K562 (cell line): ENCODE results near the gene PCOLCE2. TPM values are rescaled to one million over a fixed set of nuclear protein-coding genes. Genes with fewer than 3 reads are reported as not detected.

Source experiments
- ATAC-seq: fragments of 200-7000 bp; cut with Tn5 transposase; 3 replicates; pipeline ENCODE4 v1.9.1; 2020; ENCODE audit warnings: moderate library complexity
- BruUV-seq: library from RNA; stranded (reverse); fragments of 400-500 nt; replicated peaks from 2 replicates; lab custom pipeline; 2021; lab: Mats Ljungman, UMichigan
- CTCF ChIA-PET: fragments of 300-600 bp; formaldehyde crosslinking; extraction: SDS; loops from one replicate; lab custom pipeline; 2021; ENCODE audit warnings: low intra/inter-chr PET ratio; lab: Yijun Ruan, JAX
- POLR2A ChIA-PET: fragments of 300-600, 350-650 bp; sonication (Branson Sonifier 250); formaldehyde crosslinking; extraction: SDS; loops from one replicate; lab custom pipeline; 2021; ENCODE audit warnings: antibody characterized with exemption, inconsistent platforms; lab: Yijun Ruan, JAX
- DNase-seq, 4 experiments: peaks; one replicate each; pipeline versions ENCODE4 v3.0.0 to v3.0.0-alpha.2; 2011 to 2018; ENCODE audit warnings: low spot score in 3 of 4, mixed read lengths in 3 of 4; ENCODE audit errors: extremely low read depth in 1 of 4
- FAIRE-seq: peaks from 2 replicates; lab custom pipeline; 2011; peaks lifted over from hg19 to GRCh38; lab: Jason Lieb, UNC
- H2AFZ ChIP-seq: 2 replicates; pipeline ENCODE4 v1.6.0; 2011; ENCODE audit warnings: low read depth, low read length, control low read depth, inconsistent platforms
- H3K27ac ChIP-seq: fragments of 200-600 bp; 3 replicates; pipeline ENCODE4 v1.8.0; 2011; ENCODE audit warnings: low read depth, mild to moderate bottlenecking, control low read depth, inconsistent platforms, low read length, moderate library complexity, mixed read lengths; ENCODE audit errors: extremely low read depth
- H3K27me3 ChIP-seq, 2 experiments: fragments of 300-600 bp in 1 of 2; 2 replicates in 1 of 2; 3 replicates in 1 of 2; pipeline versions ENCODE4 v1.6.0 to v1.8.0; 2011; ENCODE audit warnings: inconsistent platforms in 2 of 2, low read length in 2 of 2, mild to moderate bottlenecking in 1 of 2, mixed read lengths in 1 of 2, moderate library complexity in 1 of 2; ENCODE audit not compliant: control insufficient read depth in 2 of 2, insufficient read depth in 2 of 2
- H3K36me3 ChIP-seq: fragments of 300-600 bp; 3 replicates; pipeline ENCODE4 v1.8.0; 2011; ENCODE audit warnings: mild to moderate bottlenecking, low read length, inconsistent platforms; ENCODE audit not compliant: control insufficient read depth, insufficient read depth
- H3K4me1 ChIP-seq, 2 experiments: fragments of 200-600 bp in 1 of 2; replicated peaks in 1 of 2; 2 replicates in 1 of 2; 3 replicates in 1 of 2; pipeline versions ENCODE4 v1.5.1 to v1.8.0; 2011; ENCODE audit warnings: inconsistent platforms in 2 of 2, low read length in 2 of 2, mild to moderate bottlenecking in 1 of 2, mixed read lengths in 1 of 2, moderate library complexity in 1 of 2; ENCODE audit not compliant: control insufficient read depth in 2 of 2, insufficient read depth in 2 of 2
- H3K4me2 ChIP-seq: 2 replicates; pipeline ENCODE4 v1.6.1; 2011; ENCODE audit warnings: low read length, control low read depth, inconsistent platforms, mixed read lengths; ENCODE audit not compliant: insufficient read depth
- H3K4me3 ChIP-seq: fragments of 200-600 bp; sonication (generic), shearing (Covaris generic); 2 replicates; pipeline ENCODE4 v1.5.1; 2016; ENCODE audit warnings: control low read depth, inconsistent platforms
- H3K79me2 ChIP-seq: fragments of 200-600 bp; 3 replicates; pipeline ENCODE4 v1.8.0; 2011; ENCODE audit warnings: low read length, inconsistent platforms; ENCODE audit not compliant: control insufficient read depth, insufficient read depth
- H3K9ac ChIP-seq, 2 experiments: 2 replicates each; pipeline versions ENCODE4 v1.6.0 to v1.6.1; 2011; ENCODE audit warnings: low read depth in 2 of 2, low read length in 2 of 2, control low read depth in 1 of 2, inconsistent platforms in 1 of 2, mild to moderate bottlenecking in 1 of 2, mixed read lengths in 1 of 2; ENCODE audit not compliant: insufficient read depth in 1 of 2
- H3K9me1 ChIP-seq: one replicate; pipeline ENCODE4 v1.6.0; 2011; ENCODE audit warnings: inconsistent platforms, mild to moderate bottlenecking, low read length, moderate library complexity; ENCODE audit not compliant: control insufficient read depth, insufficient read depth
- H3K9me3 ChIP-seq: replicated peaks from 2 replicates; pipeline ENCODE4 v1.5.1; 2011; ENCODE audit warnings: low read depth, low read length, inconsistent platforms; ENCODE audit not compliant: control insufficient read depth, insufficient read depth
- H4K20me1 ChIP-seq: replicated peaks from 2 replicates; pipeline ENCODE4 v1.6.1; 2011; ENCODE audit warnings: low read length, inconsistent platforms, mixed read lengths; ENCODE audit not compliant: control insufficient read depth, insufficient read depth
- CBX3 ChIP-seq, 2 experiments: IDR thresholded peaks; 1 replicate in 1 of 2; 2 replicates in 1 of 2; pipeline ENCODE4 v1.6.1; 2012; ENCODE audit warnings: inconsistent platforms in 2 of 2, low read length in 2 of 2, borderline replicate concordance in 1 of 2, control low read depth in 1 of 2
- CBX5 ChIP-seq: IDR thresholded peaks from 2 replicates; pipeline ENCODE4 v1.6.1; 2014; ENCODE audit warnings: low read depth, borderline replicate concordance
- DACH1 ChIP-seq: fragments of 450-650 bp; IDR thresholded peaks from 2 replicates; pipeline ENCODE4 v1.6.1; 2018; ENCODE audit not compliant: partially characterized antibody
- FUS ChIP-seq: fragments of 200-400 bp; formaldehyde crosslinking; optimal IDR thresholded peaks from 2 replicates; pipeline ENCODE3; 2017; ENCODE audit warnings: low read depth, low read length
- MCM3 ChIP-seq: fragments of 450-650 bp; IDR thresholded peaks from 2 replicates; pipeline ENCODE4 v1.6.1; 2016
- SPI1 ChIP-seq: IDR thresholded peaks from 2 replicates; pipeline ENCODE4 v1.6.1; 2011; ENCODE audit warnings: low read depth, low read length, control low read depth, borderline replicate concordance
- THRA ChIP-seq: fragments of 450-650 bp; IDR thresholded peaks from 2 replicates; pipeline ENCODE4 v1.6.1; 2017; ENCODE audit warnings: mild to moderate bottlenecking, moderate library complexity
- TRIM24 ChIP-seq, 2 experiments: fragments of 450-650 bp; IDR thresholded peaks; 2 replicates each; pipeline ENCODE4 v1.6.1; 2016
- TRIM28 ChIP-seq: fragments of 450-650 bp; IDR thresholded peaks from 2 replicates; pipeline ENCODE4 v1.6.1; 2017
- WGBS: fragments of 100-300 bp; shearing (Covaris generic); methylation state at CpG from one replicate; pipeline ENCODE4 v1.1.6; 2016; ENCODE audit warnings: low coverage, mixed read lengths; ENCODE audit not compliant: insufficient coverage; ENCODE audit errors: missing lambda C conversion rate; 5-methylcytosine and 5-hydroxymethylcytosine counted together
- in situ Hi-C: fragments of 300-500 bp; cut with MboI; formaldehyde crosslinking; loops from 4 replicates; pipeline ENCODE4 v1.15.0; 2018; ENCODE audit warnings: inconsistent platforms, mixed read lengths
- intact Hi-C: fragments of 100-400 bp; cut with micrococcal nuclease; formaldehyde crosslinking; loops from 2 replicates; pipeline ENCODE4 v1.14.2; 2022
- polyA plus RNA-seq, 8 experiments: library from polyadenylated mRNA; depleted of rRNA in 4 of 8; stranded (reverse) in 5 of 8; unstranded in 3 of 8; fragments of >200 nt; fragmentation: Nextera tagmentation in 2 of 8; fragmentation: Illumina TruSeq in 1 of 8; extraction: Ambion mirVana in 2 of 8; extraction: Trizol in 1 of 8; gene quantifications; 2 replicates each; pipeline versions ENCODE4 v1.2.1 to v1.2.3, GENCODE V29; 2011 to 2014; ENCODE audit warnings: inconsistent platforms in 1 of 8, missing spikeins in 1 of 8
- total RNA-seq, 7 experiments: library from RNA; depleted of rRNA in 6 of 7; stranded (reverse); fragments of >200 nt in 6 of 7; fragmentation: Illumina TruSeq in 2 of 7; extraction: Trizol in 2 of 7; gene quantifications; 2 replicates each; pipeline versions ENCODE4 v1.2.1 to v1.2.3, GENCODE V29; 2011 to 2021; ENCODE audit warnings: low replicate concordance in 1 of 7

The PCOLCE2 gene
- total and polyA plus RNA-seq, 9 of the 15 experiments (the other 6 are each of a cell fraction or from before 2014, with no cell fraction given) = 0.18 to 1.2 (median 0.65) TPM

- no peaks in the 10 kb centered on the region for H3K4me1 ChIP-seq
- H3K9ac ChIP-seq = no peak overlapping the region
- intact Hi-C loops = no loop called here
- H3K9me1 ChIP-seq = no peaks in the 10 kb centered on the region
- peak; percentile 46 for FAIRE-seq
- no peak overlapping the region for H3K4me3 ChIP-seq
- H3K9me3 ChIP-seq = no peaks in the 10 kb centered on the region
- H4K20me1 ChIP-seq = no peaks in the 10 kb centered on the region
- WGBS = 8% methylated on average over 2 of the region's 2 CpGs
- peak; percentile 82; the same call in 1 of the 2 replicates for TF ChIP-seq SPI1
- TF ChIP-seq DACH1 = no peak
- TF ChIP-seq, all 486 proteins: peak for 1
- POLR2A ChIA-PET = interaction anchor here (1.0 to 2.1 kb wide), 3 partner anchors 9 to 218 kb away, joined by 4 to 11 read pairs (median 5); partner anchors contain the start of gene ATR
- CTCF ChIA-PET = no interaction called here
- Histone ChIP-seq H3K27me3 (no peaks in the 10 kb centered on the region), H3K36me3 (no peaks in the 10 kb centered on the region), H3K27ac (0 out of 3 replicates have a peak overlapping the region, but pooled peaks have one; percentile 10), H2AFZ (no peak overlapping the region), H3K4me2 (no peak overlapping the region), H3K79me2 (no peaks in the 10 kb centered on the region)
- ATAC-seq (no peak; the same call in 2 of the 3 replicates), DNase-seq (no peak)
- in situ Hi-C loops = no loop called here
- no TSS peak for BruUV-seq
These were observed 92.1 kb downstream of the PCOLCE2 start for GRCh38 chr3:142796823-142797222.

- WGBS = 36% methylated on average over 1 of the region's 1 CpG
- BruUV-seq = no TSS peak
- no peak for DNase-seq
- TF ChIP-seq CBX5 = 0 out of 2 replicates have a peak, but pooled peaks have one; percentile 54
- peak in 1 of 2 experiments; percentile 77; a peak in 1 of 3 replicates for TF ChIP-seq CBX3 (IDR thresholded peaks at IDR 0.05; ENCODE audit: borderline replicate concordance in 1 of 2, low read length in 2 of 2)
- no peak for TF ChIP-seq FUS
- no peak for TF ChIP-seq THRA
- TF ChIP-seq TRIM24 (IDR thresholded peaks at IDR 0.05) = peak in 1 of 2 experiments; percentile 46; a peak in 1 of 4 replicates
- TF ChIP-seq MCM3 = no peak
- TF ChIP-seq TRIM28 = peak; percentile 77
- H3K4me3 ChIP-seq = no peak overlapping the region
- in situ Hi-C loops (no loop called here), intact Hi-C loops (no loop called here)
- no peaks in the 10 kb centered on the region for H3K4me1 ChIP-seq
- H4K20me1 ChIP-seq = no peaks in the 10 kb centered on the region
- no peak overlapping the region for H3K9ac ChIP-seq
- no peak overlapping the region for H2AFZ ChIP-seq
- no peak overlapping the region for H3K27ac ChIP-seq
- no peaks in the 10 kb centered on the region for H3K36me3 ChIP-seq
- no peak overlapping the region for H3K4me2 ChIP-seq
- no peaks in the 10 kb centered on the region for H3K27me3 ChIP-seq
- H3K9me1 ChIP-seq = no peaks in the 10 kb centered on the region
- ChIA-PET CTCF (no interaction called here), POLR2A (no interaction called here)
- no peak for ATAC-seq
- FAIRE-seq = no peak
- no peaks in the 10 kb centered on the region for H3K9me3 ChIP-seq
- no peaks in the 10 kb centered on the region for H3K79me2 ChIP-seq
These were observed 93.6 kb downstream of the PCOLCE2 start for GRCh38 chr3:142795332-142795731.
